HTERT RPE-1 (cell line): ENCODE data around the gene SLC12A6.
"Not testable (repeated sequence)": the region's sequence is repeated elsewhere in the genome, so short reads cannot be mapped to it uniquely, and the experiment has no call there.

ENCODE experiments used
- in situ Hi-C: fragments of 300-500 bp; cut with MboI; formaldehyde crosslinking; loops from 4 replicates; pipeline ENCODE4 v1.14.3; 2020; ENCODE audit warnings: low sequenced_read_pairs

Gene SLC12A6

DNA sequence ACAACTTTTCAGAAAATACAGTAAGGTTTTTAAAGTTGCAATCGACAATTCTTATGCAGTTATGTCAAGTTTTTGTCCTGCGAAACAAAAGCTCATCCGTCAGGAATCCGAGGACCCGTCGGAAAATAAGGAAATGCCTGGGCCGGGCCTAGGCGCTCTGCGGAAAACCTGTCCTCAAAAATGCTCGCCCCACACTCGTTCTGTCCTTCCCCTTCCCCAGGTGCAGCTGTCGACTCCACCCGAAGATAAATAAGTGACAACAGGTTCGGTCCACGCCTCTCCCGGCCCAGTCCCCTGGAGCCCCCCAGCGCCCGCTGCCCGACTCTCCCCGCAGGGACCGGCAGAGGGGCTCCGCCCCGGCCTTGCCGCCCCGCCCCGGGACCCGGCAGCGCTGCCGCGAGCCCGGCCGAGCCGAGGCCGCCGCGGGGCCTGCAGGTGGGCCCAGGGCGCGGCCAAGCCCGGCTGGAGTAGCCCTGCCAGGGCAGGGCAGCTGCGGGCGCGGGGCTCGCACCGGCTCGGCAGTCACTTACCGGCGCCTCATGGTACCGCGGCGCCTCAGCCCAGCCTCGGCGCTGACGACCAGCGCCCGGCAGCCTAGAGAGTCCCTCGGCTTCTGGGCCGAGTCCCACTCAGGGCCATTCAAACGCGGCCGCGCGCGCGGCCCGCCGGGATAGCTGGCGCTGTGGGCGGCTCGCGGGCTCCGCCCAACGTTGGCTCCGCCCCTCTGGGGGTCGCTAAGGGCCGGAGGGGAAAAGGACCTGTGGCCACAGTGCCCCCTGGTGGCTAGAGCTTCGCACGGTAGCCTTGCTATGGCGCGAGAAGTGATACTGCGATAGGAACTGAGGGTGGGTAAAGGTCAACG lies 127.9 kb downstream of the SLC12A6 start, which contains the start of gene KATNBL1:
Gene KATNBL1, minus strand, starts transcription at position 676 of the 862 bp plus-strand sequence. CDS start 46,420 bp downstream, outside the sequence.
- in situ Hi-C loops = no loop called here

DNA sequence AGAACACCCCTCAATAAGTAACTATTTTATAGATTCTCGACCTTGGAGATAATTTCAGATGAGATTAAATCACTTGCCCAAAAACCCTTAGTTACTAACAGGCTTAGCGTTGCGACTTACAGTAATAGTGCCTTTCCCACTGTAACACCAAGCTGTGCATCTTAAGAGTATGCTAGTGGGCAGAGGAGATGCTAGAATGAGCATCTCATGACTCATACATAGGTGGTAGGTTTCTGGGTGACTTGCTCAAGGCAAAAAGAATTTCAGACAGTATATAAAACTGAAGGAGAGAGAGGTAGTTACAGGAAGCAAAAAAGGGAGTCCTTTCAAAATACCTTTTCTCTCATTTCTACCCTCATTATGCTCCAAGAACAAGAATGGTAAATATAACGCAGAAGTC lies 131.6 kb downstream of the SLC12A6 start:
- in situ Hi-C loops = no loop called here

DNA sequence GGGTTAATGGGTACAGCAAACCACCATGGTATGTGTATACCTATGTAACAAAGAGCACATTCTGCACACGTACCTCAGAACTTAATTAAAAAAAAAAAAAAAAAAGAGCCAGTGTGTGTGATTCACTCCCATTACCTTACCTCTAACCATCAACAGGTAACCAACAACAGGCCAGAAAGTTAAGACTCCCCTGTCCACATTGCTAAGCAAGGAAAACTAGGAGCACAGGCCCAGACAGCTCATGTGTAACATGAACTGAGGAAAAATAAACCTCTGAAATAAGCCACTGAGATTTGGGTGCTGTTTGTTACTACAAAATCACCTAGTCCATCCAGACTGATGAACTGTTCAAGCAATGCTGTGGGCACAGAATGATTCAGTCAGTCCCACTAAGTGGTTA lies 133.6 kb downstream of the SLC12A6 start:
- in situ Hi-C loops = no loop called here

DNA sequence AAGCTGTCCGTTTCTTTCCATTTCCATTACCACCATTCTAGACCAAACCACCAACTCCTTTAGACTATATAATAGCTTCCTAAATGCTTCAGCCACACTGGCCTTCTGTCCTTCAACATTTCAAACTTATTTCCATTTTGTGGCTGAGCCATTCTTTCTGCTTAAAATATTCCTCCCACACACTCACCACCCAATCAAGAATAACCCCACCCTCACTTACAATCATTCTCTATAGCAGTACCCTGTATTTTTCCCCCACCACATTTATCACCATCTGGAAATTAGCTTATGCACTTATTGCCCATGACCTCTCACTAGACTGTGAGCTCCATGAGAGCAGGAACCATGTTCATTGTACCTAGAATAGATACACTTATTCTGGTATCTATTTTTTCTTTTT lies 134.3 kb downstream of the SLC12A6 start:
- in situ Hi-C loops = no loop called here

DNA sequence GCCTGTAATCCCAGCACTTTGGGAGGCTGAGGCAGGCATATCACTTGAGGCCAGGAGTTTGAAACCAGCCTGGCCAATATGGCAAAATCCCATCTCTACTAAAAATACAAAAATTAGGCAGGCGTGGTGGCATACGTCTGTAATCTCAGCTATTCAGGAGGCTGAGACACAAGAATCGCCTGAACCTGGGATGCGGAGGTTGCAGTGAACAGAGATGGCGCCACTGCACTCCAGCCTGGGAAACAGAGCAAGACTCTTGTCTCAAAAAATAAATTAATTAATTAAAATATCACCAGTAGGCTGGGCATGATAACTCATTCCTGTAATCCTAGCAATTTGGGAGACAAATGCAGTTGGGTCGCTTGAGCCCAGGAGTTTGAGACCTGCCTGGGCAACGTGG lies 144.3 kb downstream of the SLC12A6 start:
- in situ Hi-C loops = not testable (repeated sequence)

DNA sequence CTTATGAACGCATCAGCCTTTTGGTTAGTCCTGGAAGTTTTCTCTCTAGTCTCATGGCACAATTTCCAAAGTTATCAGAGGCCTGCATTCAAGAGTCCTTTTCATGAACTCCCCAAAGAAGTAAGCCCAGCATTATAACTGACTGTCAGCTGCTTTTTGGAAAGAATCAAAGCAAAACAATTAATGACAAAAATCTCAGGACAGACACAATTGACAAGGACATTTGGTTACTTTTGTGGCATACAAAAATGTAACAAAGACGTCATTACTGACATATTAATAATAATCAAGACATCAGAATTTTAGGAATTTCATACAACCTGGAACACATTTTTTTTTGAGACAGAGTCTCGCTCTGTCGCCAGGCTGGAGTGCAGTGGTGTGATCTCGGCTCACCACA lies 148.9 kb downstream of the SLC12A6 start:
- in situ Hi-C loops = no loop called here

DNA sequence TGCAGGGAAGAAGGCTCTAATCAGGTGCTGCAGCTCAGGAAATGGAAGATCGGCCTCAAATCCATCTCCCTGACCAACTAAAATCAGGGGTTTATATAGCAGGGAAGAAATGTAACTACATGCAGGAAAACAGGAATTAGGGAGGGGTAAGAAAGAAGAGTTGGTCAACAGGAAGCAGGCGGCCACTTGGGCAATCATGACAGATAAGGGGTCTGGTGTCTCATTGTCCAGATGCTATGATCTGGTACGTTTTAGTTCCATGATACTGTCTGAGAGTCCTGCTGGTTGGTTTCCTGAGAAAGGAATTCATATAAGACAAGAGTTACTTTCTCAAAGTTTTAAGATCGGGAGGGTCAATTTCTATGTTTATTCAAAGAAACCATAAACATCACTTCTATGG lies 151.9 kb downstream of the SLC12A6 start:
- in situ Hi-C loops = no loop called here

DNA sequence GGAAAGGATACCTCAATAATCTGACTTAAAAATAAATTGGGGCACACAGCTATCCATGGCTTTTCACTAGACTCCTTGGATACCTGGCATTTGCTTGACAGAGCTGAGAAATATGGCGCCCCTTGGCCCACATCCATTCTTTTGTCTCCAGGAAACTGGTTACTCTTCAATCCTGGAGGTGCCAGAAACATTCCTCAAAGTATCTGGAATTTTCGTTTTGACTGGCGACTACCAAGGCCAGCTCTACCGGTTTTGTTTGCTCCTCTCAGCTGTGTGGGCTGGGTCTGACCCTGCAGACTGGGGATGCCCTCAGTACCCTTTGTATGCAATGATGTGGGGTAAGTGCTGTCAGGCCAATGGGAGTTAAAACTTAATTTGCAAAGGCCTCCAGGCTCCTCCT lies 154.6 kb downstream of the SLC12A6 start:
- in situ Hi-C loops = no loop called here
